ENCODE measurements around the gene CNTNAP5.

CNTNAP5 gene

GRCh38 chr2:124426122-124426521, 401.0 kb downstream of the CNTNAP5 start:
- no peaks in the 10 kb centered on the region for H3K4me1 Mint-ChIP-seq
- no peak for ATAC-seq
- H3K27ac Mint-ChIP-seq: no peak overlapping the region
- no peaks in the 10 kb centered on the region for H3K36me3 Mint-ChIP-seq
- peaks cover 17% of the 10 kb centered on the region for H3K9me3 Mint-ChIP-seq
- DNase-seq (ENCODE audit: low spot score in 2 of 2): no peak
- no peak overlapping the region for H3K4me3 Mint-ChIP-seq

- Mint-ChIP-seq H3K36me3 (no peaks in the 10 kb centered on the region), H3K9me3 (peaks cover 14% of the 10 kb centered on the region), H3K4me1 (no peaks in the 10 kb centered on the region), H3K4me3 (no peak overlapping the region), H3K27ac (no peak overlapping the region)
- ATAC-seq (no peak), DNase-seq (ENCODE audit: low spot score in 2 of 2) (no peak)
These were observed 401.5 kb downstream of the CNTNAP5 start for GRCh38 chr2:124426625-124427024.

DNA sequence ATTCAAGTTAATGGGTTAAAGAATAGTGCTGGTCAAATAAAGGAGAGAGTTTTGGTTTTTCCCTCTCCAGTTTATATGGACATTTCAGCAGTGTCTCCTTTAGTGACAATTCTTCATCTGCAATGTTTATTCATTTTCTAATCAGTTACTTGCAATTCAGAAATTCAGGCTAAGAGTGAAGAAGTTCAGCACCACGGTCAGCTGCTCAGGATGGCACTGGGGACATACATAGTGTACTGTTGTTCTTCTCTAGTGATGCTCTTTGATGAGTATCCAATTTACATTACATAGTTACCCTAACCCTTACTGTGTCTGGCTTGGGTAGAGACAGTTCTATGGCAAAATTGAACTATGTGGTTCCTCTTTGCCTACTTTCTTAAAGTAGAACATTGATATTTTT, 412.7 kb downstream of the CNTNAP5 start:
- ATAC-seq: no peak
- H3K4me1 Mint-ChIP-seq: no peaks in the 10 kb centered on the region
- H3K9me3 Mint-ChIP-seq: peaks cover 18% of the 10 kb centered on the region
- no peak overlapping the region for H3K4me3 Mint-ChIP-seq
- no peak overlapping the region for H3K27ac Mint-ChIP-seq
- no peak for DNase-seq (ENCODE audit: low spot score in 2 of 2)
- H3K36me3 Mint-ChIP-seq: no peaks in the 10 kb centered on the region

GRCh38 chr2:124450481-124450880, 425.4 kb downstream of the CNTNAP5 start:
- no peak for DNase-seq (ENCODE audit: low spot score in 2 of 2)
- Mint-ChIP-seq H3K4me3 (no peak overlapping the region), H3K4me1 (no peaks in the 10 kb centered on the region), H3K36me3 (no peaks in the 10 kb centered on the region), H3K27ac (no peak overlapping the region), H3K9me3 (peaks cover 13% of the 10 kb centered on the region)
- ATAC-seq: no peak

GRCh38 chr2:124476291-124476690, 451.2 kb downstream of the CNTNAP5 start:
- Mint-ChIP-seq H3K4me1 (no peaks in the 10 kb centered on the region), H3K36me3 (no peaks in the 10 kb centered on the region), H3K27ac (no peak overlapping the region), H3K4me3 (no peak overlapping the region), H3K9me3 (peaks cover 3% of the 10 kb centered on the region)
- no peak for ATAC-seq
- no peak for DNase-seq (ENCODE audit: low spot score in 2 of 2)

DNA sequence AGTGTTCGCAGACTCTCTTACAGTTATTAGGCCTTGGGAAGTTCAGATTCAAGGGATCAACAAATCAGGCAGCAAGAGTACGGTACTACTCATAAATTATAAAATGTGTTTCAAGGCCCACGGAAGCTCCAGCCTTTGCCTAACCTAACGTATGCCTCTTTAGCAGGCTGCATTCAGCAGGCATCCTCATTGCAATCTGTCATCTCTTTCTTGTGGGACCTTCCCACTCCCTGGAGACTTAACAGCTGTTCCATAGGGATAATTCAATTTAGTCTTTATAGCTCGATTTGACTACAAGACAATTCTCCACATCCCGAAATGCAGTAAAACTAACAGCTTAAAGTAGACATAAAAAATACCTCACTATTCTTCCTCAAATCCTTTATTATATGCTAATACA, 453.7 kb downstream of the CNTNAP5 start:
- Mint-ChIP-seq H3K36me3 (no peaks in the 10 kb centered on the region), H3K4me1 (no peaks in the 10 kb centered on the region), H3K4me3 (no peak overlapping the region), H3K27ac (no peak overlapping the region), H3K9me3 (peaks cover 4% of the 10 kb centered on the region)
- DNase-seq (ENCODE audit: low spot score in 2 of 2) (no peak), ATAC-seq (no peak)

DNA sequence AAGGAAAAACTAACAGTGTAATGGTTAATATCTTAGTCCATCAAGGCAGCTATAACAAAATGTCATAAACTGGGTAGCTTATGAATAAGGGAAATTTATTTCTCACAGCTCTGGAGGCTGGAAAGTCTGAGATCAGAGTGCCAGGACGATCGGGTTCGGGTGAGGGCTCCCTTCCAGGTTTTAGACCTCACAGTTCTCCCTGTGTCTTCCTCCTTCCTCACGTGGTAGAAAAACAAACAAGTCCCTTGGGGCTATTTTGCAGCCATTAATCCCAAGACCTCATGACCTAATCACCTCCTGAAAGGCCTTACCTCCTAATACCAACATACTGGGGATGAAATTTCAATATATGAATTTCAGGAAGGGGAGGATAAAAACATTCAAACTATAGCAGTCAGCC, 455.9 kb downstream of the CNTNAP5 start:
- DNase-seq (ENCODE audit: low spot score in 2 of 2): no peak
- no peaks in the 10 kb centered on the region for H3K36me3 Mint-ChIP-seq
- no peaks in the 10 kb centered on the region for H3K4me1 Mint-ChIP-seq
- H3K9me3 Mint-ChIP-seq: peaks cover 3% of the 10 kb centered on the region
- no peak overlapping the region for H3K27ac Mint-ChIP-seq
- no peak overlapping the region for H3K4me3 Mint-ChIP-seq
- no peak for ATAC-seq

GRCh38 chr2:124482044-124482443, 457.0 kb downstream of the CNTNAP5 start:
- peaks cover 3% of the 10 kb centered on the region for H3K9me3 Mint-ChIP-seq
- H3K27ac Mint-ChIP-seq: no peak overlapping the region
- ATAC-seq: no peak

GRCh38 chr2:124482551-124482950, 457.5 kb downstream of the CNTNAP5 start:
- ATAC-seq (no peak), DNase-seq (ENCODE audit: low spot score in 2 of 2) (no peak)
- no peaks in the 10 kb centered on the region for H3K36me3 Mint-ChIP-seq
- H3K27ac Mint-ChIP-seq: no peak overlapping the region
- H3K4me1 Mint-ChIP-seq: no peaks in the 10 kb centered on the region
- H3K4me3 Mint-ChIP-seq: no peak overlapping the region
- H3K9me3 Mint-ChIP-seq: peaks cover 3% of the 10 kb centered on the region

More at GRCh38 chr2:124482044-124482443, 457.0 kb downstream of the CNTNAP5 start:
- H3K4me3 Mint-ChIP-seq: no peak overlapping the region
- no peaks in the 10 kb centered on the region for H3K4me1 Mint-ChIP-seq
- H3K36me3 Mint-ChIP-seq: no peaks in the 10 kb centered on the region
- no peak for DNase-seq (ENCODE audit: low spot score in 2 of 2)

DNA sequence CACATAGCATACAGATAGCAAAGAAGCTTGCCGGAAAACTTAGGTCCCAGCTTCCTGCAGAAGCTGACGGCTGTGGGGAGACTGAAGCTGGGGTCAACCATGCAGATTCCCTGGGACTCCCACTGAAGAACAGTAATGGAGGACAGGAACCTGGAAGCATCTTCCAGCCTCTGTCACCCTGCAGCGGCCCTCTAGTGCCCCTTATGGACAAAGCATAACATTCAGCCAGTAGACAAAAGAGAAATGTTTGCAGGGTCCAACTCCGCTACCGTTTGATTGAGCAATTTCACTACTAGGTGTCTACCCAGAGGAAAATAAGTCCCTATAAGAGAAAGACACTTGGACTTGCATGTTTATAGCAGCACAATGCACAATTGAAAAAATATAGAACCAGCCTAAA, 460.6 kb downstream of the CNTNAP5 start:
- H3K36me3 Mint-ChIP-seq: no peaks in the 10 kb centered on the region
- no peak overlapping the region for H3K27ac Mint-ChIP-seq
- no peak for ATAC-seq
- no peak for DNase-seq (ENCODE audit: low spot score in 2 of 2)
- peaks cover 3% of the 10 kb centered on the region for H3K9me3 Mint-ChIP-seq
- H3K4me3 Mint-ChIP-seq: no peak overlapping the region
- H3K4me1 Mint-ChIP-seq: no peaks in the 10 kb centered on the region

GRCh38 chr2:124489686-124490085, 464.6 kb downstream of the CNTNAP5 start:
- peaks cover 2% of the 10 kb centered on the region for H3K9me3 Mint-ChIP-seq

DNA sequence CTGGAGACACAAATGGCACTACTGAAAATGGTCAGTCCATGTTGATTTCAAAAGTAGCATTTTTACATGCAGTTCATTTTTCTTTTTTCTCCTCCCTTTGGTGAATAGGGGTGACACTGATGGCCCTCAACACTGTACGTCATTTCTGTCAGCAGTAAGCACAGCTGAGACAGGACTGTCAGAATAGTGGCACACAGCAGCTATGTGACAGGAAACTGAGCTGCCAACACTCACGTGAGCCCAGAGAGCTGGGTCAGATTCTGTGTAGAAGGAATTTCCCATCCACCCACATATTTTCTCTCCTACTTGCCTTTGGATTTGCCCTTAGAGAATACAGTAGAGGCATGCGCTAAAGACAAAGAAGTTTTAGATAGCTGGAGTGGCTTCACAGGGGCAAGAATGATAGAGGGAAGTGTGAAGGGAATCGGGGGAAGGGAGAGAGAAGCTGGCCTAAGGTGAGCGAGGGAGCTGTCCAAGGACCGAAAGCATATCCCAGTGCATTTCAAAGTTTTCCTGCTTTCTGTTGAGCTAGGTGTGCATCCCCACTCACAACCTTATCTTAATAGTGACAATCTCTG, 476.6 kb downstream of the CNTNAP5 start:
- no peak overlapping the region for H3K4me3 Mint-ChIP-seq
- H3K27ac Mint-ChIP-seq: no peak overlapping the region
- H3K36me3 Mint-ChIP-seq: no peaks in the 10 kb centered on the region
- H3K9me3 Mint-ChIP-seq: peaks cover 9% of the 10 kb centered on the region
- no peaks in the 10 kb centered on the region for H3K4me1 Mint-ChIP-seq
- DNase-seq (ENCODE audit: low spot score in 2 of 2): no peak
- ATAC-seq: no peak

More at GRCh38 chr2:124489686-124490085, 464.6 kb downstream of the CNTNAP5 start:
- Mint-ChIP-seq H3K4me3 (no peak overlapping the region), H3K36me3 (no peaks in the 10 kb centered on the region), H3K4me1 (no peaks in the 10 kb centered on the region), H3K27ac (no peak overlapping the region)
- DNase-seq (ENCODE audit: low spot score in 2 of 2): no peak
- ATAC-seq: no peak

DNA sequence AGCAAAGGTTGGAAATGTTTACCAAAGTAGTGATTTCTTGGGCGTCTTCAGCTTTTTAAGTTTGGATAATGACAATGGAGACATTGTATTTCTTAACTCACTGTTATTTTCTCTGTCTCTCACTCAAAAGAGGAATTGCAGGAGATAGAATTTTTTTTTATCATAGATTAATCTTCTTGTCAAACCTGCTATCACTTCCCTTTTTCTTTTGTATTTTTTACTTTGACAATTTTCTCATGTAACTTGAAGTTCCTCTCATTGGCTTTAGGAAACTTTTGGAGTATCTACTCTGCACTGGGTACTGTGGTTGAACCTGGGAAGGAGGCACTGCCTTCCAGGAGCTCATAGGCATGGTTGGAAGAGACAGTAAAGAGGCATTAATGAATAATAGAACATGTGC, 489.1 kb downstream of the CNTNAP5 start:
- no peak overlapping the region for H3K4me3 Mint-ChIP-seq
- H3K4me1 Mint-ChIP-seq: no peaks in the 10 kb centered on the region
- DNase-seq (ENCODE audit: low spot score in 2 of 2) (no peak), ATAC-seq (no peak)
- no peaks in the 10 kb centered on the region for H3K36me3 Mint-ChIP-seq
- H3K9me3 Mint-ChIP-seq: peaks cover 25% of the 10 kb centered on the region
- no peak overlapping the region for H3K27ac Mint-ChIP-seq

DNA sequence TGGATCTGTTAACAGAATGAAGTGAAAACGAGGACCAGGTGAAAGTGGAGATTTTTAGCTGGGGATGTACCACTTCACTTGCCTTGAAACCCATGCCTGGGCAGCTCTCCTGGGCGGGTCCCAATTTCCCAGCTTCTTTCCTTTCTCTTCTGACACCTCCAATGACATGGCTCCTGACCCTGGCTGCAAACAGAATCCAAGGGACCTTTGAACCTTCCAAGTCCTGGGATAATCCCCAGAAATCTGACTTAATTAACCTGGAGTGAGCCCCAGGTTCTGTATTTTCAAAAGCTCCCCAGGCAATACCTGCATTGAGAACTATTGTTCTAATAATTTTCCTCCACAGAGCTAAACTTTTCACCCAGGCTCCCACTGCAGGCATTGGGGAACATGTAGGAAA, 495.9 kb downstream of the CNTNAP5 start:
- Mint-ChIP-seq H3K4me1 (no peaks in the 10 kb centered on the region), H3K4me3 (no peak overlapping the region), H3K9me3 (peaks cover 22% of the 10 kb centered on the region), H3K27ac (no peak overlapping the region), H3K36me3 (no peaks in the 10 kb centered on the region)
- ATAC-seq: no peak
- no peak for DNase-seq (ENCODE audit: low spot score in 2 of 2)

DNA sequence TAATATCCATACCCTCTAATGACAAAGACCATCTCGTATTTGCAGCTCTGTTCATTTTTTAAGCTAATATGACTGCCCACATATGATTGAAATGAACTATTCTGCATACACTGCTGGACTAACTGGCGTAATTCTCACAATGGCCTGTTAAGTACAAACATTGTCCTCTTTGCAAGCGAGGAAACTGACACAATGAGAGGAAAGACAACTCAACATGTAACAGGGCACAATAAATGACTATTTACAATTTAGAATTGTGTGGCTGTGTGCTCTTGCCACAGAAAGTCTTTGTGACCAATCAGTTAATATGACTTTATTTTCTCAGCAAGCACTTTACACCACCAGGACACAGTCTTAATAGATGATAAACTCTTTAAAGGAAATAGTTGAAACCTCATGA, 498.0 kb downstream of the CNTNAP5 start:
- Mint-ChIP-seq H3K27ac (no peak overlapping the region), H3K4me1 (no peaks in the 10 kb centered on the region), H3K36me3 (no peaks in the 10 kb centered on the region), H3K9me3 (peaks cover 15% of the 10 kb centered on the region), H3K4me3 (no peak overlapping the region)
- DNase-seq (ENCODE audit: low spot score in 2 of 2) (no peak), ATAC-seq (no peak)

DNA sequence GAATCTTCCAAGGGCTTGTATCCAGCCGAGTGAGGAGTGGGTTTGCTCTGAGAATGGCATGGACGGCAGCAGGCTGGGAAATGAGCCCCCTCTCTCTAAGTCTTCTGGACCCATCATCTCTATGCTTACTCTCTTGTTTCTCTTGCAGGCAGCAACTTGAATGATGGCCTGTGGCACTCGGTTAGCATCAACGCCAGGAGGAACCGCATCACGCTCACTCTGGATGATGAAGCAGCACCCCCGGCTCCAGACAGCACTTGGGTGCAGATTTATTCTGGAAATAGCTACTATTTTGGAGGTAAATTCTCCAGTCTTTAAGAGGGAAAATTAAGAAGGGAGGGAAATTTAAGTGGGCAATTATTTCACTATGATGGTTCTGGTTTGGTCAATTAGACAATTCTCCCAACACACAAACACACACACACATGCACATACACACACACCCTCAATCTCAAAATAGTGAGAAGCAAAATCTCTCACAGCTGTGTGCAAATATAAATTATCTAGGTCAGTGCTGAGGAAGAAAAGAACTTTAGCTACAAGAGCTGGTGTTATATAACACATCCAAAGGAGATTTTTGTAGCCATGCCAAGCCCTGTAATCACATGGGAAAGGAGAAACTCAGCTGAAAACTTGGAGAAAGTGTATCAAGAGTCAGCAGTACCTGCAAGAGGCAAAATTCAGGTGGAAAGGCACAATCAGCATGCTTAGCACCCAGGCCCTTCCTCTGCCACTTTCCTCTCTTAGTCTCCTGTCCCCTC, 499.2 kb downstream of the CNTNAP5 start:
- ATAC-seq: no peak
- Mint-ChIP-seq H3K4me1 (no peaks in the 10 kb centered on the region), H3K36me3 (no peaks in the 10 kb centered on the region), H3K9me3 (peaks cover 21% of the 10 kb centered on the region), H3K27ac (no peak overlapping the region), H3K4me3 (no peak overlapping the region)
- no peak for DNase-seq (ENCODE audit: low spot score in 2 of 2)

All from stimulated activated effector memory CD8-positive, alpha-beta T cell treated with anti-CD3 and anti-CD28 coated beads, Interleukin-12 subunit alpha, Interleukin-12 subunit beta, amount 100 ng/mL, for 72 hours (primary cell).